ENCODE data around the gene IL19. TPM values are rescaled to one million over a fixed set of nuclear protein-coding genes. Genes with fewer than 3 reads are reported as not detected.

IL19 gene
- total RNA-seq, 2 experiments from 2014 or later: not detected

DNA sequence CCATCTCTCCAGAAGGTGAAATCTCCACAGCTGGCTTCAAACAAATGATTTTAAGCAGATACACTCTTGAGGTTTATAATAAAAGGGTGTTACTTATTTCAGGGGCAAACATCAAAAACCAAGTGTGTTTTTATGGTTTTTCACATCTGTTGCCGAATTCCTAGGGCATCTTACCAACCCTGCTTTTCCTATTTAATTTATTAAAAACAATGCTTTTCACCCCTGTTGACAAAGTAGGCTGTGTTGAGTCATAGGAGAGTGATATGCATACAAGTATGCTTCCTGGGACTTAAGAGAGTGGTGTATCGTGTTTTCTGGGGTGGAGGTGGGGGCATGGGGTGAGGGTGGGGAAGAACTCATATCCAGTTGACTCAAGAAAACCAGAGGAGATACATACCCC lies 65.5 kb downstream of the IL19 start:
- Histone ChIP-seq H3K79me2 (ENCODE audit: insufficient read depth, low read depth, low read length) (no peaks in the 10 kb centered on the region), H3K4me2 (ENCODE audit: low read length) (no peak overlapping the region), H3K4me1 (ENCODE audit: insufficient read depth, low read length, poor library complexity, severe bottlenecking) (no peaks in the 10 kb centered on the region), H4K20me1 (ENCODE audit: insufficient read depth, low read length) (no peaks in the 10 kb centered on the region), H3K4me3 (ENCODE audit: low read depth, low read length, poor library complexity, severe bottlenecking) (no peak overlapping the region), H3K9me3 (ENCODE audit: low read length) (no peaks in the 10 kb centered on the region), H3K27ac (ENCODE audit: low read depth, low read length, poor library complexity, severe bottlenecking) (no peak overlapping the region), H3K9me2 (ENCODE audit: insufficient read depth, low read length) (no peaks in the 10 kb centered on the region), H3K36me3 (ENCODE audit: insufficient read depth, low read length) (no peaks in the 10 kb centered on the region), H2AFZ (ENCODE audit: low read length) (no peak overlapping the region)
- DNase-seq (ENCODE audit: low spot score): no peak
- BruUV-seq (replicated peaks): no TSS peak
- POLR2A ChIA-PET: interaction anchor here (1.4 kb wide), 1 partner anchor 10 kb away, joined by 5 read pairs; no protein-coding TSS in a partner anchor
- intact Hi-C loops (cut with micrococcal nuclease; ENCODE audit: unreplicated experiment): no loop called here
- CTCF ChIA-PET (ENCODE audit: unreplicated experiment): no interaction called here
- TF ChIP-seq EZH2phosphoT487 (IDR thresholded peaks at IDR 0.05; ENCODE audit: borderline replicate concordance, low read depth, low read length): no peak
- TF ChIP-seq, protein P1, sequence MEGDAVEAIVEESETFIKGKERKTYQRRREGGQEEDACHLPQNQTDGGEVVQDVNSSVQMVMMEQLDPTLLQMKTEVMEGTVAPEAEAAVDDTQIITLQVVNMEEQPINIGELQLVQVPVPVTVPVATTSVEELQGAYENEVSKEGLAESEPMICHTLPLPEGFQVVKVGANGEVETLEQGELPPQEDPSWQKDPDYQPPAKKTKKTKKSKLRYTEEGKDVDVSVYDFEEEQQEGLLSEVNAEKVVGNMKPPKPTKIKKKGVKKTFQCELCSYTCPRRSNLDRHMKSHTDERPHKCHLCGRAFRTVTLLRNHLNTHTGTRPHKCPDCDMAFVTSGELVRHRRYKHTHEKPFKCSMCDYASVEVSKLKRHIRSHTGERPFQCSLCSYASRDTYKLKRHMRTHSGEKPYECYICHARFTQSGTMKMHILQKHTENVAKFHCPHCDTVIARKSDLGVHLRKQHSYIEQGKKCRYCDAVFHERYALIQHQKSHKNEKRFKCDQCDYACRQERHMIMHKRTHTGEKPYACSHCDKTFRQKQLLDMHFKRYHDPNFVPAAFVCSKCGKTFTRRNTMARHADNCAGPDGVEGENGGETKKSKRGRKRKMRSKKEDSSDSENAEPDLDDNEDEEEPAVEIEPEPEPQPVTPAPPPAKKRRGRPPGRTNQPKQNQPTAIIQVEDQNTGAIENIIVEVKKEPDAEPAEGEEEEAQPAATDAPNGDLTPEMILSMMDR (conservative IDR thresholded peaks at IDR 0.05; ENCODE audit: low read length): no peak

DNA sequence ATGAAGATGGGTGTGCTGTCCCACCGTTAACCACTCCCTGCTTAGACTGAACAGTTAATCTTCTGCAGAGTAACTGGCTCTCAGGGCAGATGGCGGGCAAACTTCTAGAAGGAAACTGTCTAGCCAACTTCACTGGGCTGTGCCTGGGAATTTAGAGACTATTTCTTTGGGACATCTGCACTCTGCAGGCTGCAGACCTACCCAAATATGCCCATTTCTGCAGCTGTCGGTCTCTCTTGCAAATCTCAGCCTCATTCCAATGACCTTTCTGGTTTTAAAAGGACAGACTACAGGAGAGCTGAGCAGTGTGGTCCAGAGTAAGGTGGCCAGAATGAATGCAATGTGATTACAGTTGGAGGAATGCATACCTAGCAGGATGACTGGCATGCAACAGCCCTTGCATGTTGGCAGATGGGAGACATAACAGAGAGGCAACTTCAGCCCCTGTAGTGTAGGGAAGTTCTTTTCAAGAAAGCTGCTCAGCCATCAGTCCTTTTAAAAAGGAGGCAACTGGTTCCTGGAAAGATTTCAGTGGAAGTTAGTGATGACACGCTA lies 68.5 kb downstream of the IL19 start:
- intact Hi-C loops (cut with micrococcal nuclease; ENCODE audit: unreplicated experiment): no loop called here
- ChIA-PET POLR2A (interaction anchor here (0.7 kb wide), 1 partner anchor 212 kb away, joined by 3 read pairs; no protein-coding TSS in a partner anchor), CTCF (ENCODE audit: unreplicated experiment) (no interaction called here)

DNA sequence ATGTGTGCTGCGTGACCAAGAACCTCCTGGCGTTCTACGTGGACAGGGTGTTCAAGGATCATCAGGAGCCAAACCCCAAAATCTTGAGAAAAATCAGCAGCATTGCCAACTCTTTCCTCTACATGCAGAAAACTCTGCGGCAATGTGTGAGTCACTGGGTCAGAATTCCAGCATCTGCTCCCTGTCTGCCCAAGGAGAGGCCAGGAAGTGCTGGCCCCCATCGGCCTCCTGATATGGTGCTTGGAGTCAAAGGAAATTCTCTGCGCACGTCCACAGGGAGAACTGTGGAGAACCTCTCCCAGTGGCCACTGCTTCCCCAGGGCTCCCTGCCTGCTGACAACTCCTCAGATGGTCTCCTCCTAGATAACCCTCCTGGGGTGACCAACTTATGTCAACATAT lies 69.3 kb downstream of the IL19 start:
- TF ChIP-seq EZH2phosphoT487 (IDR thresholded peaks at IDR 0.05; ENCODE audit: borderline replicate concordance, low read depth, low read length): no peak
- TF ChIP-seq, protein P1 (conservative IDR thresholded peaks at IDR 0.05; ENCODE audit: low read length): no peak
- H3K4me1 ChIP-seq (ENCODE audit: insufficient read depth, low read length, poor library complexity, severe bottlenecking): no peaks in the 10 kb centered on the region
- H3K79me2 ChIP-seq (ENCODE audit: insufficient read depth, low read depth, low read length): no peaks in the 10 kb centered on the region
- no peaks in the 10 kb centered on the region for H3K9me2 ChIP-seq (ENCODE audit: insufficient read depth, low read length)
- no peak overlapping the region for H3K27ac ChIP-seq (ENCODE audit: low read depth, low read length, poor library complexity, severe bottlenecking)
- H3K4me2 ChIP-seq (ENCODE audit: low read length): no peak overlapping the region
- POLR2A ChIA-PET: no interaction called here
- H4K20me1 ChIP-seq (ENCODE audit: insufficient read depth, low read length): no peaks in the 10 kb centered on the region
- BruUV-seq (replicated peaks): no TSS peak
- DNase-seq (ENCODE audit: low spot score): no peak
- H3K4me3 ChIP-seq (ENCODE audit: low read depth, low read length, poor library complexity, severe bottlenecking): no peak overlapping the region
- H2AFZ ChIP-seq (ENCODE audit: low read length): no peak overlapping the region
- CTCF ChIA-PET (ENCODE audit: unreplicated experiment): no interaction called here
- no peaks in the 10 kb centered on the region for H3K36me3 ChIP-seq (ENCODE audit: insufficient read depth, low read length)
- intact Hi-C loops (cut with micrococcal nuclease; ENCODE audit: unreplicated experiment): no loop called here
- H3K9me3 ChIP-seq (ENCODE audit: low read length): no peaks in the 10 kb centered on the region

More for the DNA sequence above, 68.5 kb downstream of the IL19 start:
- no TSS peak for BruUV-seq (replicated peaks)
- Histone ChIP-seq H3K4me2 (ENCODE audit: low read length) (no peak overlapping the region), H3K9me2 (ENCODE audit: insufficient read depth, low read length) (no peaks in the 10 kb centered on the region), H3K4me1 (ENCODE audit: insufficient read depth, low read length, poor library complexity, severe bottlenecking) (no peaks in the 10 kb centered on the region), H3K36me3 (ENCODE audit: insufficient read depth, low read length) (no peaks in the 10 kb centered on the region), H2AFZ (ENCODE audit: low read length) (no peak overlapping the region), H4K20me1 (ENCODE audit: insufficient read depth, low read length) (no peaks in the 10 kb centered on the region), H3K79me2 (ENCODE audit: insufficient read depth, low read depth, low read length) (no peaks in the 10 kb centered on the region), H3K9me3 (ENCODE audit: low read length) (no peaks in the 10 kb centered on the region), H3K27ac (ENCODE audit: low read depth, low read length, poor library complexity, severe bottlenecking) (no peak overlapping the region), H3K4me3 (ENCODE audit: low read depth, low read length, poor library complexity, severe bottlenecking) (no peak overlapping the region)
- TF ChIP-seq EZH2phosphoT487 (IDR thresholded peaks at IDR 0.05; ENCODE audit: borderline replicate concordance, low read depth, low read length): no peak
- TF ChIP-seq, protein P1 (conservative IDR thresholded peaks at IDR 0.05; ENCODE audit: low read length): no peak
- DNase-seq (ENCODE audit: low spot score): no peak

Measured in OCI-LY7 (cell line).